Thoracic aorta (tissue), 2 donors: Measurements from ENCODE around the gene CDYL. TPM values are rescaled to one million over a fixed set of nuclear protein-coding genes. Genes with fewer than 3 reads are reported as not detected.

Experiments
- ATAC-seq: fragments of 150-250 bp; one replicate; pipeline ENCODE4 v1.8.0; 2017; ENCODE audit warnings: low read depth; ENCODE audit not compliant: insufficient number of reproducible peaks, low FRiP score
- DNase-seq: peaks from one replicate; pipeline ENCODE4 v3.0.0-alpha.2; 2020; ENCODE audit warnings: low spot score
- H3K27ac ChIP-seq, 2 donors: fragments of 200-600 bp; sonication (generic); 1 replicate in 1 of 2; 2 replicates in 1 of 2; pipeline ENCODE4 v1.5.1; 2016; ENCODE audit warnings: mild to moderate bottlenecking in 2 of 2, moderate library complexity in 2 of 2
- H3K27me3 ChIP-seq: fragments of 200-600 bp; sonication (generic); replicated peaks from 2 replicates; pipeline ENCODE4 v1.6.0; 2016; ENCODE audit warnings: mild to moderate bottlenecking; ENCODE audit not compliant: insufficient read depth
- H3K36me3 ChIP-seq: fragments of 200-600 bp; sonication (generic); one replicate; pipeline ENCODE4 v1.5.1; 2016
- H3K4me1 ChIP-seq, 2 donors: fragments of 200-600 bp; sonication (generic); 1 replicate in 1 of 2; 2 replicates in 1 of 2; pipeline versions ENCODE4 v1.5.1 to v1.6.0; 2016; ENCODE audit warnings: low read depth in 2 of 2, mild to moderate bottlenecking in 1 of 2; ENCODE audit not compliant: control insufficient read depth in 1 of 2
- H3K4me3 ChIP-seq: fragments of 200-600 bp; sonication (generic); 2 replicates; pipeline ENCODE4 v1.5.1; 2016; ENCODE audit warnings: mild to moderate bottlenecking
- H3K9me3 ChIP-seq: fragments of 200-600 bp; sonication (generic); 2 replicates; pipeline ENCODE4 v1.5.1; 2016
- total RNA-seq, 2 donors: library from RNA; depleted of rRNA; stranded (reverse); fragments of >200 nt; gene quantifications; one replicate each; pipeline versions ENCODE4 v1.1.0 to v1.2.3, GENCODE V29; 2016
- TF ChIP-seq, protein P1 (sequence below): fragments of 200-600 bp; sonication (generic); IDR thresholded peaks from one replicate; pipeline ENCODE4 v1.5.1; 2019; ENCODE audit warnings: antibody characterized with exemption

CDYL gene
- total RNA-seq, 2 donors from 2014 or later = 22.7 to 38.2 TPM

- Histone ChIP-seq H3K36me3 (peaks cover 21% of the 10 kb centered on the region), H3K4me3 (no peak overlapping the region), H3K9me3 (no peaks in the 10 kb centered on the region)
These were observed 174.8 kb downstream of the CDYL start for GRCh38 chr6:4950836-4951533.

GRCh38 chr6:4953440-4953839, 177.2 kb downstream of the CDYL start:
- TF ChIP-seq, protein P1, sequence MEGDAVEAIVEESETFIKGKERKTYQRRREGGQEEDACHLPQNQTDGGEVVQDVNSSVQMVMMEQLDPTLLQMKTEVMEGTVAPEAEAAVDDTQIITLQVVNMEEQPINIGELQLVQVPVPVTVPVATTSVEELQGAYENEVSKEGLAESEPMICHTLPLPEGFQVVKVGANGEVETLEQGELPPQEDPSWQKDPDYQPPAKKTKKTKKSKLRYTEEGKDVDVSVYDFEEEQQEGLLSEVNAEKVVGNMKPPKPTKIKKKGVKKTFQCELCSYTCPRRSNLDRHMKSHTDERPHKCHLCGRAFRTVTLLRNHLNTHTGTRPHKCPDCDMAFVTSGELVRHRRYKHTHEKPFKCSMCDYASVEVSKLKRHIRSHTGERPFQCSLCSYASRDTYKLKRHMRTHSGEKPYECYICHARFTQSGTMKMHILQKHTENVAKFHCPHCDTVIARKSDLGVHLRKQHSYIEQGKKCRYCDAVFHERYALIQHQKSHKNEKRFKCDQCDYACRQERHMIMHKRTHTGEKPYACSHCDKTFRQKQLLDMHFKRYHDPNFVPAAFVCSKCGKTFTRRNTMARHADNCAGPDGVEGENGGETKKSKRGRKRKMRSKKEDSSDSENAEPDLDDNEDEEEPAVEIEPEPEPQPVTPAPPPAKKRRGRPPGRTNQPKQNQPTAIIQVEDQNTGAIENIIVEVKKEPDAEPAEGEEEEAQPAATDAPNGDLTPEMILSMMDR = no peak
- H3K4me3 ChIP-seq = no peak overlapping the region
- no peaks in the 10 kb centered on the region for H3K4me1 ChIP-seq
- peaks cover 17% of the 10 kb centered on the region for H3K36me3 ChIP-seq
- no peak for ATAC-seq
- no peaks in the 10 kb centered on the region for H3K9me3 ChIP-seq
- DNase-seq = no peak
- H3K27me3 ChIP-seq = no peaks in the 10 kb centered on the region
- H3K27ac ChIP-seq = no peak overlapping the region

More at GRCh38 chr6:4950836-4951533, 174.8 kb downstream of the CDYL start:
- ATAC-seq = no peak
- Histone ChIP-seq H3K27me3 (no peaks in the 10 kb centered on the region), H3K27ac (no peak overlapping the region), H3K4me1 (no peaks in the 10 kb centered on the region)
- TF ChIP-seq, protein P1 = no peak
- DNase-seq = no peak

DNA sequence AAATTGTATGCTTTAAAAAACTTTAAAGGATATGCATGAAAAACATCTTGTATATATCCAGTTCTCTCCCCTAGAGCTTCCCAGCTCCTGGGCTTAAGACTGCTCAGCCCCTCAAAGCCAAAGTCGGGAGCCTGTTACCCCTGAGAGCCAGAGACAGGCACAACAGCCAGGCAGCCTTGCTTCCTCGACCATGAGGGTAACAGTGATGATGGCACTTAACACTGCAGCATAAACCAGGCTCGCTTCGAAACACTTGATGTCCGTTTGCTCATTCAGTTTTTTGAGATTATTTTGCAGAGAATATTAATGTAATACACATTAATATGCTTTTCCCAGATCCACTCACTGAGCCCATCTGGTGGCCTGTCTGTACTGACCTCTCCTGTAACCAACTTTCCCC, 180.4 kb downstream of the CDYL start:
- H3K36me3 ChIP-seq = peaks cover 14% of the 10 kb centered on the region
- H3K9me3 ChIP-seq = no peaks in the 10 kb centered on the region
- no peaks in the 10 kb centered on the region for H3K27me3 ChIP-seq
- H3K27ac ChIP-seq = no peak overlapping the region
- ATAC-seq (no peak), DNase-seq (no peak)
- no peak overlapping the region for H3K4me3 ChIP-seq
- TF ChIP-seq, protein P1 = no peak
- H3K4me1 ChIP-seq = no peaks in the 10 kb centered on the region

GRCh38 chr6:4957521-4958231, 181.5 kb downstream of the CDYL start:
- H3K27ac ChIP-seq = no peak overlapping the region
- H3K36me3 ChIP-seq = peaks cover 6% of the 10 kb centered on the region
- ATAC-seq (no peak), DNase-seq (no peak)
- H3K4me1 ChIP-seq = no peaks in the 10 kb centered on the region
- no peak overlapping the region for H3K4me3 ChIP-seq
- TF ChIP-seq, protein P1 = no peak
- no peaks in the 10 kb centered on the region for H3K9me3 ChIP-seq
- H3K27me3 ChIP-seq = no peaks in the 10 kb centered on the region

- Histone ChIP-seq H3K4me1 (no peaks in the 10 kb centered on the region), H3K36me3 (peaks cover 6% of the 10 kb centered on the region), H3K27me3 (no peaks in the 10 kb centered on the region), H3K4me3 (no peak overlapping the region), H3K27ac (no peak overlapping the region), H3K9me3 (no peaks in the 10 kb centered on the region)
- TF ChIP-seq, protein P1 = no peak
- no peak for ATAC-seq
- no peak for DNase-seq
These were observed 182.4 kb downstream of the CDYL start for GRCh38 chr6:4958624-4959023.
